ENCODE results near the gene CTCF. TPM values are rescaled to one million over a fixed set of nuclear protein-coding genes. Genes with fewer than 3 reads are reported as not detected.

Gene CTCF
- total RNA-seq, 1 experiment from 2014 or later, result 33.1 TPM

GRCh38 chr16:67672739-67673662, 110.7 kb downstream of the CTCF start:
- no peak overlapping the region for H3K27ac ChIP-seq (ENCODE audit: low read length)
- H3K4me3 ChIP-seq (ENCODE audit: low read depth in 2 of 2, low read length in 2 of 2), result no peak overlapping the region
- ATAC-seq (peak; percentile 51), DNase-seq (ENCODE audit: low read depth, low spot score) (peak; percentile 48)
- in situ Hi-C loops (cut with HindIII; ENCODE audit: low pct_unique_long_range_greater_than_20kb, low sequenced_read_pairs) (no loop called here), intact Hi-C loops (cut with micrococcal nuclease; ENCODE audit: unreplicated experiment) (loop anchor here (5.0 to 10.0 kb wide), 2 partner anchors 132 to 254 kb away; partner anchors contain the start of genes RANBP10 and TSNAXIP1)
- CTCF ChIA-PET, result interaction anchor here (0.5 to 0.9 kb wide), 3 partner anchors 94 to 354 kb away, joined by 3 to 4 read pairs (median 4); partner anchors contain the start of gene TSNAXIP1
- TF ChIP-seq REST (IDR thresholded peaks at IDR 0.05; ENCODE audit: insufficient read depth in 1 of 2, low read depth in 2 of 2, low read length in 1 of 2) (no peak), CTCF (IDR thresholded peaks at IDR 0.05) (peak; percentile 81)
- no peaks in the 10 kb centered on the region for H3K27me3 ChIP-seq (ENCODE audit: control insufficient read depth, insufficient read depth, low read length)
- POLR2A ChIA-PET, result no interaction called here
- no TSS peak for BruUV-seq (replicated peaks)
- no peaks in the 10 kb centered on the region for H3K9me3 ChIP-seq (ENCODE audit: control insufficient read depth, insufficient read depth, low read depth, low read length)
- no peaks in the 10 kb centered on the region for H3K36me3 ChIP-seq (ENCODE audit: control insufficient read depth, insufficient read depth, low read length)
- peaks cover 3% of the 10 kb centered on the region; the same call in 1 of the 2 replicates for H3K4me1 ChIP-seq (ENCODE audit: control insufficient read depth, insufficient read depth, low read length)

- ChIA-PET CTCF (no interaction called here), POLR2A (no interaction called here)
- TF ChIP-seq TCF7L2 (IDR thresholded peaks at IDR 0.05; ENCODE audit: low read depth, low read length), result no peak
- TF ChIP-seq CTCF (IDR thresholded peaks at IDR 0.05), result no peak
- no peak for TF ChIP-seq POLR2AphosphoS5 (IDR thresholded peaks at IDR 0.05; ENCODE audit: low read depth, low read length)
- no peak for TF ChIP-seq SIN3A (IDR thresholded peaks at IDR 0.05; ENCODE audit: borderline replicate concordance, insufficient read depth, low read depth, low read length)
- TF ChIP-seq REST (IDR thresholded peaks at IDR 0.05; ENCODE audit: insufficient read depth in 1 of 2, low read depth in 2 of 2, low read length in 1 of 2), result no peak
- Histone ChIP-seq H3K27me3 (ENCODE audit: control insufficient read depth, insufficient read depth, low read length) (no peaks in the 10 kb centered on the region), H3K4me3 (ENCODE audit: low read depth in 2 of 2, low read length in 2 of 2) (no peak overlapping the region), H3K4me1 (ENCODE audit: control insufficient read depth, insufficient read depth, low read length) (no peaks in the 10 kb centered on the region), H3K27ac (ENCODE audit: low read length) (no peak overlapping the region), H3K36me3 (ENCODE audit: control insufficient read depth, insufficient read depth, low read length) (no peaks in the 10 kb centered on the region; the same call in 1 of the 2 replicates), H3K9me3 (ENCODE audit: control insufficient read depth, insufficient read depth, low read depth, low read length) (no peaks in the 10 kb centered on the region)
- DNase-seq (ENCODE audit: low read depth, low spot score), result no peak
- intact Hi-C loops (cut with micrococcal nuclease; ENCODE audit: unreplicated experiment), result loop anchor here (5.0 to 10.0 kb wide), 2 partner anchors 131 to 253 kb away; partner anchors contain the start of genes RANBP10 and TSNAXIP1
- in situ Hi-C loops (cut with HindIII; ENCODE audit: low pct_unique_long_range_greater_than_20kb, low sequenced_read_pairs), result no loop called here
- no TSS peak for BruUV-seq (replicated peaks)
- ATAC-seq, result no peak
Measured at GRCh38 chr16:67673712-67674580, 111.6 kb downstream of the CTCF start.

Data from Panc1 (cell line).